ENCODE data around the gene HDAC9. TPM values are rescaled to one million over a fixed set of nuclear protein-coding genes. Genes with fewer than 3 reads are reported as not detected.
A peak's percentile ranks its signal among the peaks of the same experiment; 100 is the strongest.

HDAC9 gene
- polyA plus RNA-seq, 3 donors: 41.7 to 51.2 (median 44.2) TPM

GRCh38 chr7:18828994-18829857, 333.7 kb downstream of the HDAC9 start:
- no peak for DNase-seq
- Mint-ChIP-seq H3K4me3 (no peak overlapping the region), H3K36me3 (no peaks in the 10 kb centered on the region), H3K27me3 (ENCODE audit: low read depth in 3 of 3) (no peaks in the 10 kb centered on the region), H3K9me3 (peaks cover 0 to 2% (median 0%) of the 10 kb centered on the region in 7 donors), H3K27ac (peak overlapping the region in 2 of 7 donors; percentile 3 to 24), H3K4me1 (peaks cover 9% of the 10 kb centered on the region)
- Histone ChIP-seq H3K27ac (ENCODE audit: low read depth in 1 of 2, low read length in 2 of 2) (no peak overlapping the region), H2AFZ (ENCODE audit: insufficient read depth, low read depth, low read length, poor library complexity, severe bottlenecking) (no peak overlapping the region), H3K27me3 (ENCODE audit: control insufficient read depth in 2 of 2, insufficient read depth in 2 of 2, low read length in 2 of 2) (no peaks in the 10 kb centered on the region), H3K79me2 (ENCODE audit: insufficient read depth, low read length) (no peaks in the 10 kb centered on the region), H3K4me3 (replicated peaks in 1 of 3; ENCODE audit: low read depth in 2 of 3, low read length in 3 of 3) (no peak overlapping the region), H3K9me3 (replicated peaks in 1 of 2; ENCODE audit: control insufficient read depth in 1 of 2, insufficient read depth in 1 of 2, low read length in 2 of 2) (no peaks in the 10 kb centered on the region), H3K9ac (ENCODE audit: insufficient read depth, low read length, poor library complexity, severe bottlenecking) (no peak overlapping the region), H3K36me3 (replicated peaks in 1 of 2; ENCODE audit: control insufficient read depth in 1 of 2, insufficient read depth in 2 of 2, low read length in 2 of 2) (no peaks in the 10 kb centered on the region), H3K4me2 (replicated peaks; ENCODE audit: extremely low read depth, low read length, poor library complexity, severe bottlenecking) (no peak overlapping the region), H4K20me1 (ENCODE audit: insufficient read depth, low read length) (no peaks in the 10 kb centered on the region), H3K4me1 (ENCODE audit: control insufficient read depth in 1 of 2, insufficient read depth in 2 of 2, low read length in 2 of 2) (no peaks in the 10 kb centered on the region)
- WGBS (ENCODE audit: insufficient coverage): 100% methylated on average over 3 of the region's 11 CpGs
- intact Hi-C loops (cut with micrococcal nuclease): no loop called here
- TF ChIP-seq CTCF (IDR thresholded peaks at IDR 0.05): no peak

- H3K9me3 ChIP-seq (replicated peaks in 1 of 2; ENCODE audit: control insufficient read depth in 1 of 2, insufficient read depth in 1 of 2, low read length in 2 of 2): no peaks in the 10 kb centered on the region
- no peaks in the 10 kb centered on the region for H3K27me3 ChIP-seq (ENCODE audit: control insufficient read depth in 2 of 2, insufficient read depth in 2 of 2, low read length in 2 of 2)
- H3K4me2 ChIP-seq (replicated peaks; ENCODE audit: extremely low read depth, low read length, poor library complexity, severe bottlenecking): no peak overlapping the region
- H2AFZ ChIP-seq (ENCODE audit: insufficient read depth, low read depth, low read length, poor library complexity, severe bottlenecking): no peak overlapping the region
- intact Hi-C loops (cut with micrococcal nuclease): no loop called here
- no peak for TF ChIP-seq CTCF (IDR thresholded peaks at IDR 0.05)
- H3K27me3 Mint-ChIP-seq (ENCODE audit: low read depth in 3 of 3): no peaks in the 10 kb centered on the region
- H3K4me1 Mint-ChIP-seq: peaks cover 15% of the 10 kb centered on the region
- H3K9ac ChIP-seq (ENCODE audit: insufficient read depth, low read length, poor library complexity, severe bottlenecking): no peak overlapping the region
- no peak overlapping the region for H3K4me3 Mint-ChIP-seq
- H3K36me3 Mint-ChIP-seq: no peaks in the 10 kb centered on the region
- H3K36me3 ChIP-seq (replicated peaks in 1 of 2; ENCODE audit: control insufficient read depth in 1 of 2, insufficient read depth in 2 of 2, low read length in 2 of 2): no peaks in the 10 kb centered on the region
- WGBS (ENCODE audit: insufficient coverage): 100% methylated on average over 1 of the region's 3 CpGs
- H3K27ac Mint-ChIP-seq: no peak overlapping the region
- no peaks in the 10 kb centered on the region for H4K20me1 ChIP-seq (ENCODE audit: insufficient read depth, low read length)
- peaks cover 0 to 2% (median 0%) of the 10 kb centered on the region in 7 donors for H3K9me3 Mint-ChIP-seq
- H3K27ac ChIP-seq (ENCODE audit: low read depth in 1 of 2, low read length in 2 of 2): no peak overlapping the region
- H3K4me3 ChIP-seq (replicated peaks in 1 of 3; ENCODE audit: low read depth in 2 of 3, low read length in 3 of 3): no peak overlapping the region
- no peak for DNase-seq
- H3K4me1 ChIP-seq (ENCODE audit: control insufficient read depth in 1 of 2, insufficient read depth in 2 of 2, low read length in 2 of 2): peaks cover 0 to 3% of the 10 kb centered on the region in 2 donors
- H3K79me2 ChIP-seq (ENCODE audit: insufficient read depth, low read length): no peaks in the 10 kb centered on the region
Observed at GRCh38 chr7:18829858-18830285, 334.3 kb downstream of the HDAC9 start.
